H1 (cell line): ENCODE results near the gene NOS1AP.

Experiments used
- CREB1 ChIP-seq: IDR thresholded peaks from 2 replicates; pipeline ENCODE4 v1.6.1; 2012; ENCODE audit warnings: inconsistent platforms
- PHF8 ChIP-seq: fragments of 200-600 bp; sonication (generic); conservative IDR thresholded peaks from 2 replicates; pipeline ENCODE4 v1.7.1; 2012; ENCODE audit warnings: low read depth, mild to moderate bottlenecking, inconsistent platforms, low read length, moderate library complexity
- POLR2AphosphoS5 ChIP-seq: IDR thresholded peaks from 2 replicates; pipeline ENCODE4 v1.6.1; 2011; ENCODE audit warnings: low read depth, low read length
- TF ChIP-seq, protein P1 (sequence below), 3 experiments: IDR thresholded peaks; 1 replicate in 2 of 3; 2 replicates in 1 of 3; pipeline versions ENCODE4 v1.5.1 to v1.6.1; 2011; ENCODE audit warnings: low read length in 3 of 3, mild to moderate bottlenecking in 3 of 3, inconsistent platforms in 2 of 3, low read depth in 1 of 3, moderate library complexity in 1 of 3; ENCODE audit not compliant: insufficient read depth in 1 of 3; ENCODE audit errors: control extremely low read depth in 1 of 3

DNA sequence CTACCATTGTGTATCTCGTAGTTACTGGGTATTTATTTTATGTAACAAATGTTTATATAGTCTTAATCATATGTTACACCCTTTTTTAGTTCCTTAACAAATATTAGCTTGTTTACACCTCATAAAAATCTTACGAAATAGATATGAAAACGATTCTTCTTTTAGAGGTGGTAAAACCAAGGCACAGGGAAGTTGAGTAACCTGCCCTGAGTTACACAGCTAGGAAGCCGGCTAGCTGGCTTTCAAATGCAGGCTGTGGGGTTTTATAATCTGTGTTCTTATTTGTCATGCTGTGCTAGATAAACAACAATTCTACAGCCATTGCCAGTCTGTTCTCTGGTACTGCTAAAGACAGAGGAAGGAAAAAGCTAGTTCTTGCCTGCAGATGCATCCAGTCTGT lies 109.6 kb downstream of the NOS1AP start:
- TF ChIP-seq POLR2AphosphoS5 (no peak), PHF8 (no peak), CREB1 (no peak)
- TF ChIP-seq, protein P1, sequence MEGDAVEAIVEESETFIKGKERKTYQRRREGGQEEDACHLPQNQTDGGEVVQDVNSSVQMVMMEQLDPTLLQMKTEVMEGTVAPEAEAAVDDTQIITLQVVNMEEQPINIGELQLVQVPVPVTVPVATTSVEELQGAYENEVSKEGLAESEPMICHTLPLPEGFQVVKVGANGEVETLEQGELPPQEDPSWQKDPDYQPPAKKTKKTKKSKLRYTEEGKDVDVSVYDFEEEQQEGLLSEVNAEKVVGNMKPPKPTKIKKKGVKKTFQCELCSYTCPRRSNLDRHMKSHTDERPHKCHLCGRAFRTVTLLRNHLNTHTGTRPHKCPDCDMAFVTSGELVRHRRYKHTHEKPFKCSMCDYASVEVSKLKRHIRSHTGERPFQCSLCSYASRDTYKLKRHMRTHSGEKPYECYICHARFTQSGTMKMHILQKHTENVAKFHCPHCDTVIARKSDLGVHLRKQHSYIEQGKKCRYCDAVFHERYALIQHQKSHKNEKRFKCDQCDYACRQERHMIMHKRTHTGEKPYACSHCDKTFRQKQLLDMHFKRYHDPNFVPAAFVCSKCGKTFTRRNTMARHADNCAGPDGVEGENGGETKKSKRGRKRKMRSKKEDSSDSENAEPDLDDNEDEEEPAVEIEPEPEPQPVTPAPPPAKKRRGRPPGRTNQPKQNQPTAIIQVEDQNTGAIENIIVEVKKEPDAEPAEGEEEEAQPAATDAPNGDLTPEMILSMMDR (IDR thresholded peaks at IDR 0.05; ENCODE audit: control extremely low read depth in 1 of 3, insufficient read depth in 1 of 3, low read depth in 1 of 3, low read length in 3 of 3): no peak
